ENCODE data around the gene TMEM121.
"Not testable (repeated sequence)": the region's sequence is repeated elsewhere in the genome, so short reads cannot be mapped to it uniquely, and the experiment has no call there.

Gene TMEM121

DNA sequence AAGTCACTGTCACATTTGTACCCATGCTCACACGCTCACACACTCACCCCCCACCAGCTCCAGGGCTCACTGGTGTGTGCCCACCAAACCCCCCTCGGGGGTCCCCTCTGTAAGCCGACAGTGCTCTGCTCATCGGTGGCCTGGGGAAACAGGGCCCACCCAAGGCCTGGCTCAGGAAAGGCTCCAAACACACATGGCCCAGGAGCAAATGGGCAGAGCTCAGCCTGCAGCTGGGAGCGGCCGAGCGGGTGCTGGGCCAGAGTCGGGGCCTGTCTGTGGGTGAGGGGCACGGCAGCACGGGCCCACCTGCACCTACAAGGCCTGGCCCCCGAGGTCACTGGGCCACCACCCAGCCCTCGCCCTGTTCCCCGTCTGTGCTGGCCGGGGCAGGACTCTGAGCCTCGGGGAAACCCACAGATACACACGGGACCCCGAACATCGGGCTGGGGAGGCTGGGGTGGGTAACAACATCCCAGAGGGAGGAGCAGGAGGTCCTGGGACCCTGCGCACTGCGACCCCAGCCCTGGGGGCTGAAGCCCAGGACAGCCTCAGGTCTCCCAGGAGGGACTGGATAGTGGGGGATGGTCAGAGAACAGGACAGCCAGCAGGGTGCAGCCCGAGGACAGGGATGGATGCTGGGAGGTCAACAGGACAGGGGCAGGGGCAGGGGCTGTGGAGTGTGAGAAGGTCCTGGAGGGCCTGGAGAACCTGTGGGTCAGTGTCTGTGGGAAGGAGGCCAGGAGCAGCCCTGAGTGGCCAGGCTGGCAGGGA lies 45.0 kb downstream of the TMEM121 start:
- not testable (repeated sequence) for DNase-seq

GRCh38 chr14:105572063-105572462 lies 45.7 kb downstream of the TMEM121 start:
- DNase-seq = not testable (repeated sequence)

GRCh38 chr14:105573841-105574240 lies 47.5 kb downstream of the TMEM121 start:
- not testable (repeated sequence) for DNase-seq

- DNase-seq = not testable (repeated sequence)
These were observed 48.0 kb downstream of the TMEM121 start for GRCh38 chr14:105574411-105574810.

GRCh38 chr14:105575016-105575700 lies 48.8 kb downstream of the TMEM121 start:
- not testable (repeated sequence) for DNase-seq

DNA sequence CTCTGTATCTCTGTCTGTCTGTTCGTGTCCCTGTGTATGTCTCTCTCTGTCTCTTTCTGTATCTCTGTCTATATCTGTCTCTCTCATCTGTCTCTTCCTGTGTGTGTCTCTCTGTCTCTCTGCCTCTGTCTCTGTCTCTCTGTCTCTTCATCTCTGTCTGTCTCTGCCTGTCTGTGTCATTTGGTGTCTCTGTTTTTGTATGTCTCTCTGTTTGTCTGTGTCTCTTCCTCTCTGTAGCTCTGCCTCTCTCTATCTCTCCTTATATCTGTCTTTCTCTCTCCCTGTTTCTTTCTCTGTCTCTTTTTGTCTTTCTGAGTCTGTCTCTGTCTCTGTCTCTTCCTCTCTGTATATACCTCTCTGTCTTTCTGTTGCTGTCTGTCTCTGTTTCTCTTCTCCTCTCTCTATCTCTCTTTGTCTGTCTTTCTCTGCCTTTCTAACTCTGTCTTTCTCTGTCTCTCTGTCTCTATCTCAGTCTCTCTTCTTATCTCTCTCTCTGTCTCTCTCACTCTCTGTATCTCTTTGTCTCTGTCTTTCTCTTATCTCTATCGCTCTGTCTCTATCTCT lies 50.2 kb downstream of the TMEM121 start:
- DNase-seq = no peak

DNA sequence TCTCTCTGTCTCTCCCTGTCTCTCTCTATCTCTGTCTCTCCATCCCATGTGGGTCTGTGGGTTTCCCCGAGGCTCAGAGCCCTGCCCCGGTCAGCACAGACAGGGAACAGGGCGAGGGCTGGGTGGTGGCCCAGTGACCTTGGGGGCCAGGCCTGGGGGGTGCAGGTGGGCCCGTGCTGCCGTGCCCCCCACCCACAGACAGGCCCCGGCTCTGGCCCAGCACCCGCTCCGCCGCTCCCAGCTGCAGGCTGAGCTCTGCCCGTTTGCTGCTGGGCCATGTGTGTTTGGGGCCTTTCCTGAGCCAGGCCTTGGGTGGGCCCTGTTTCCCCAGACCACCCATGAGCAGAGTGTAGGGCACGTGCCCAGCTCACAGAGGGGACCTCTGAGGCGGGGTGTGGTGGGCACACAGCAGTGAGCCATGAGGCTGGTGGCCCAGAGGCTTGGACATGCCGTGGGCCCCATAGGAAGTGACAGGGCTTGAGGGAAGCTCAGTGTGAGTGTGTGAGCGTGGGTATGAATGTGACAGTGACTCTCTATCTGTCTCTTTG lies 51.0 kb downstream of the TMEM121 start:
- DNase-seq = no peak

GRCh38 chr14:105578070-105578469 lies 51.7 kb downstream of the TMEM121 start:
- no peak for DNase-seq

GRCh38 chr14:105579221-105579620 lies 52.8 kb downstream of the TMEM121 start:
- not testable (repeated sequence) for DNase-seq
